ENCODE results near the gene LRRC46. TPM values are rescaled to one million over a fixed set of nuclear protein-coding genes. Genes with fewer than 3 reads are reported as not detected.

The LRRC46 gene
- total and polyA plus RNA-seq, 2 of the 13 experiments (the other 11 are each of a cell fraction or from before 2014, with no cell fraction given) = 0.09 TPM

- TF ChIP-seq BCLAF1 (IDR thresholded peaks at IDR 0.05) (no peak), MNT (IDR thresholded peaks at IDR 0.05) (no peak), RBM22 (optimal IDR thresholded peaks at IDR 0.05; ENCODE audit: low read length) (no peak), ZNF446 (CRISPR knock-in tag; IDR thresholded peaks at IDR 0.05) (no peak), ZNF777 (CRISPR knock-in tag; IDR thresholded peaks at IDR 0.05) (no peak), ATAD3A (CRISPR knock-in tag; IDR thresholded peaks at IDR 0.05) (0 out of 2 replicates have a peak, but pooled peaks have one; percentile 29), ZBTB1 (CRISPR knock-in tag; IDR thresholded peaks at IDR 0.05; ENCODE audit: borderline replicate concordance) (peak; percentile 88; the same call in 1 of the 2 replicates), ZNF639 (CRISPR knock-in tag; conservative IDR thresholded peaks at IDR 0.05) (peak; percentile 65; the same call in 1 of the 2 replicates), ZNF740 (CRISPR knock-in tag; IDR thresholded peaks at IDR 0.05) (no peak), XRCC5 (optimal IDR thresholded peaks at IDR 0.05; ENCODE audit: low read length) (peak; percentile 38), EEA1 (CRISPR knock-in tag; IDR thresholded peaks at IDR 0.05; ENCODE audit: borderline replicate concordance) (no peak), NBN (conservative IDR thresholded peaks at IDR 0.05) (no peak), CENPX (CRISPR knock-in tag; IDR thresholded peaks at IDR 0.05) (no peak), SOX6 (IDR thresholded peaks at IDR 0.05) (no peak), SOX6 (CRISPR knock-in tag; IDR thresholded peaks at IDR 0.05) (0 out of 2 replicates have a peak, but pooled peaks have one; percentile 10), AKNA (CRISPR knock-in tag; IDR thresholded peaks at IDR 0.05; ENCODE audit: borderline replicate concordance) (no peak)
- TF ChIP-seq, protein P1, sequence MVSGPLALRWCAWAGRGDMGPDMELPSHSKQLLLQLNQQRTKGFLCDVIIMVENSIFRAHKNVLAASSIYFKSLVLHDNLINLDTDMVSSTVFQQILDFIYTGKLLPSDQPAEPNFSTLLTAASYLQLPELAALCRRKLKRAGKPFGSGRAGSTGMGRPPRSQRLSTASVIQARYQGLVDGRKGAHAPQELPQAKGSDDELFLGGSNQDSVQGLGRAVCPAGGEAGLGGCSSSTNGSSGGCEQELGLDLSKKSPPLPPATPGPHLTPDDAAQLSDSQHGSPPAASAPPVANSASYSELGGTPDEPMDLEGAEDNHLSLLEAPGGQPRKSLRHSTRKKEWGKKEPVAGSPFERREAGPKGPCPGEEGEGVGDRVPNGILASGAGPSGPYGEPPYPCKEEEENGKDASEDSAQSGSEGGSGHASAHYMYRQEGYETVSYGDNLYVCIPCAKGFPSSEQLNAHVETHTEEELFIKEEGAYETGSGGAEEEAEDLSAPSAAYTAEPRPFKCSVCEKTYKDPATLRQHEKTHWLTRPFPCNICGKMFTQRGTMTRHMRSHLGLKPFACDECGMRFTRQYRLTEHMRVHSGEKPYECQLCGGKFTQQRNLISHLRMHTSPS (CRISPR knock-in tag; IDR thresholded peaks at IDR 0.05; ENCODE audit: low read depth) = no peak
These were observed 45.8 kb upstream of the LRRC46 start (continued) for GRCh38 chr17:47785538-47786123.

Measured in HepG2 (cell line).